Measurements from ENCODE around the gene ABHD6. TPM values are rescaled to one million over a fixed set of nuclear protein-coding genes. Genes with fewer than 3 reads are reported as not detected.
"Not testable (repeated sequence)": the region's sequence is repeated elsewhere in the genome, so short reads cannot be mapped to it uniquely, and the experiment has no call there.

The ABHD6 gene
- total RNA-seq, 2 donors from 2014 or later, result 4.1 to 7.3 TPM

DNA sequence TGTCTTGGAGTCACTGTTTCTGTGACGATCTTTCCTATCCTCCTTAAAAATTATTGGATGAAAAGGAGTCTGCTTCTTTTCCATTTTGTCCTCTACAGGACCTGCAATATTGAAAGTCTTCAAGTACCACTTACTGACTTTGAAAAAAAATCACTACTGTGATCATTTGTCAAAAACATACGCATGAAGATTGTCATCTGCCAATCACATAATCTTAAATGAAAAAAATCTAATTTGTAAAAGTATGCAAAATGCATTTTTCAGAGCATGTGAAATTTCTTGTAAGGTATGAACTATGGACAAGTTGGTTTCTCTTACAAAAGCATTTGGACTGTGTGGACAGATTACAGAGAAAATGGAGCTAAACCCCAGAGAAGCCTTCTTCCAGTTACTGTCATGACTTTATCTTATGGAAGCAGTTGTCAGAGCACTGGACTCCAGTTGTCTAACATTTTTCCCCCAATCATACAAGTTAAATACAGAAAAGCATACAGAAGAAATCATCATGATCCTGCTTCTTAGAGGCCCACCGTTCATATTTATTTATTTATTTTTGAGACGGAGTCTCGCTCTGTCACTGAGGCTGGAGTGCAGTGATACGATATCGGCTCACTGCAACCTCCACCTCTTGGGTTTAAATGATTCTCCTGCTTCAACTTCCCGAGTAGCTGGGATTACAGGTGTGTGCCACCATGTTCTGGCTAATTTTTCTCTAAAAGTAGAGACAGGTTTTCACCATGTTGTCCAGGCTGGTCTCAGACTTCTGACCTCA is 91.7 kb downstream of the ABHD6 start:
- Mint-ChIP-seq H3K36me3 (ENCODE audit: insufficient read depth in 2 of 2) (peaks cover 2 to 3% of the 10 kb centered on the region in 2 donors), H3K4me1 (ENCODE audit: low read depth) (peaks cover 34% of the 10 kb centered on the region), H3K9me3 (no peaks in the 10 kb centered on the region), H3K27me3 (ENCODE audit: low read depth) (no peaks in the 10 kb centered on the region), H3K4me3 (no peak overlapping the region), H3K27ac (no peak overlapping the region)
- ATAC-seq (replicated peaks in 1 of 2), result no peak
- no peak for DNase-seq

DNA sequence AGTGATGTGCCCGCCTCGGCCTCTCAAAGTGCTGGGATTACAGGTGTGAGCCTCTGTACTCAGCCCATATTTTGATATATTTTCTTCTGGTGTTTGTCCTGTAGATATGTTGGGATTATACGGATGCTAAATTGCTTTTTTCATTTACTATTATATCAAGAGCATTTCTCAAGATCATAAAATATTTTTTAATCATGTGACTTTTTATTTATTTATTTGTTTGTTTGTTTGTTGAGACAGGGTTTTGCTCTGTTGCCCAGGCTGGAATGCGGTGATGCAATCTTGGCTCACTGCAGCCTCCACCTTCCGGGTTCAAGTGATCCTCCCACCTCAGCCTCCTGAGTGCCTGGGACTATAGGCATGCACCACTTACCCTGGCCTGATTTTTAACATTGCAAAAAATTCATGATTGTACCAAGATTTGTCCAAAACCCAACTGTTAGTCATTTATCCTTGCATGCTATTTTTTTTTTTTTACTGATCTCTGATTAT is 92.4 kb downstream of the ABHD6 start:
- no peak overlapping the region for H3K27ac Mint-ChIP-seq
- no peaks in the 10 kb centered on the region for H3K27me3 Mint-ChIP-seq (ENCODE audit: low read depth)
- H3K4me1 Mint-ChIP-seq (ENCODE audit: low read depth), result peaks cover 34% of the 10 kb centered on the region
- H3K36me3 Mint-ChIP-seq (ENCODE audit: insufficient read depth in 2 of 2), result peaks cover 2 to 4% of the 10 kb centered on the region in 2 donors
- ATAC-seq (replicated peaks in 1 of 2) (no peak), DNase-seq (no peak)
- no peak overlapping the region for H3K4me3 Mint-ChIP-seq
- H3K9me3 Mint-ChIP-seq, result no peaks in the 10 kb centered on the region

DNA sequence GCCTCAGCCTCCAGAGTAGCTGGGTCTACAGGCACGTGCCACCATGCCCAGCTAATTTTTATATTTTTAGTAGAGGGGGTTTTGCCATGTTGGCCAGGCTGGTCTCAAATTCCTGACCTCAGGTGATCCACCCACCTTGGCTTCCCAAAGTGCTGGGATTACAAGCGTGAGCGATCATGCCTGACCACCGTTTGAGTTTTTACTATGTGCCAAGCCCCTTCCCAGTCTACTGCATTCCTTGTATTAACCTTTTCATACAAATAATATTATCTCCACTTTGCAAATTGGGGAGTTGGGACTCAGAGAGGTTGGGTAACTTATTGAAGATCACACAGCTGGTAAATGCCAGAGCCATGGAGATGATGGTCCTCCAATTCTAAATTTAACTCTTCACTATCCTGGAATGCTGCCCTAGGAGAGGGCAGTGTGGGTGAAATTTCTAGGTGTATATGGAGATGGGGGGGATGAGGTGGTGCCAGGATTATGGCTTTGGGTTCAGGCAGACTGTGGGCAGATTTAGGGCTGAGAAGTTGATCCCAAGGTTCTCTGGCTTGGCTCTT is 94.1 kb downstream of the ABHD6 start:
- Mint-ChIP-seq H3K27me3 (ENCODE audit: low read depth) (no peaks in the 10 kb centered on the region), H3K27ac (no peak overlapping the region), H3K36me3 (ENCODE audit: insufficient read depth in 2 of 2) (peaks cover 12% of the 10 kb centered on the region in 2 donors), H3K4me3 (peak overlapping the region; percentile 79), H3K4me1 (ENCODE audit: low read depth) (peaks cover 41% of the 10 kb centered on the region), H3K9me3 (no peaks in the 10 kb centered on the region)
- no peak for ATAC-seq (replicated peaks in 1 of 2)
- DNase-seq, result no peak

DNA sequence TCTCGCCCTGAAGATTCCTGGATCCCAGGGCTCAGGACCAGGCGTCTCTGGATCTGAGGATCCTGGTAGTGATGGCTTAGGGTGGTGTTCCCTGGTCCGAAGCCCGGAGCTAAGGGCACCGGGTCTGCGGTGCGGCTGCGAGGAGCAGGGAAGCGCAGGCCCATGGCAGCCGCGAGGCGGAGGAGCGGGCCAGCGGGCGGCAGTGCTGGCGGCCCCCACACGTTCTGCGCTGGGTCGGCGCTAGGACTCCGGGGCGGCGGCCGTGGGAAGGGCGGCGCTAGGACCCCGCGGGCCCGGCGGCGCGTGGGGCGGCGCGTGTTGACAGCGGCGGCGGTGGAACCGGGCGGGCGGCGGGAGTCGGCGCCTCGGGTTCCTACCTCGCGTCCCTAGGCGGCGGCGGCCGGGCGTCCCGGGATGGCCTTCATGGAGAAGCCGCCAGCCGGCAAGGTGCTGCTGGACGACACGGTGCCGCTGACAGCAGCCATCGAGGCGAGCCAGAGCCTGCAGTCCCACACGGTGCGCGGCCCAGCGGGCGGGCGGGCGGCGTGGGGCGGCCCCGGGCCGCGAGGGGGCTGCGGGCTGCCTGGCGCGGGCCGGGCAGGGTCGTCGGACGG is 95.1 kb downstream of the ABHD6 start, which contains the start of gene PXK:
Gene PXK, plus strand, starts transcription at position 318 of the 614 bp plus-strand sequence. Its CDS starts 97 bp downstream, at position 415.
- Mint-ChIP-seq H3K4me3 (peak within 1 kb of the TSS; percentile 92 to 99), H3K27ac (peak within 1 kb of the TSS; percentile 99), H3K27me3 (ENCODE audit: low read depth) (no peaks in the 10 kb centered on the region)

DNA sequence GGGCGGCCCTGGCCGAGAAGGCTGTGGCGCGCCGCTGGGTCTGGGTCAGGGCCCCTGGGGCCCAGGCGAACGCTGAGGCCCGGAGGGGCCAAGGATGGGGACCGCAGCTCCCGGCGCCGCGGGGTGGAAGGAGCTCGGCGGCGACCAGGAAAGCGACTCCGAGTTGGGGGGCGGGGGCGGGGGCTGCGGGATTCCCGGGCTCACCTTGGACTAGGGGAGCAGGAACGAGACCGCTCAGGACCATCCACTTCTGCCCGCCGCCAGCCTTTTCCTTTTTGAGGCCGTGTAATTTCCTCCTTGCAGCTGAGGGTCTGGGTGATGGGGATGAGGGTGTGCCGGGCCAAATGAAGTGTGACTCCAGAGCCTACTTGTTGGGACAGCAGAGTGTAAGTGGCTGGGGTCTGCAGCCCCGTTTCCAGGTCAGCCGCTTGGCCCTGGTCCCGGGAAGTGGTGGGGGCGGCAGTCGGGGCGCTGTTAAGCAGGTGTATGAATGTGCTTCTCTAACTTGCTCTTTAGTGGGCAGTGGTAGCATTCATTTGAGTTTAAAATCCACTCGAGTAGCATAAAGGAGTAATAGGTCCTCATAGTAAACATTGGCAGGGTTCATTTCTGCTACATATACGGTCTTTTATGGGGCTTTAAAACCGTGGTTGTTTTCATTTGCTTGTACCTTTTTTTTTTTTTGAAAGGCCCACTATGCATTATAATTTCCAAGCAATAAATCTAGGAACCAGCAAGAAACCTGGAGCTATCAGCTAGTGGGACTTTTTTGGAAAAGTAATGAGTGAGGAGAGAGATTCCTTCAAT is 95.8 kb downstream of the ABHD6 start:
- Mint-ChIP-seq H3K4me1 (ENCODE audit: low read depth) (peaks cover 49% of the 10 kb centered on the region), H3K36me3 (ENCODE audit: insufficient read depth in 2 of 2) (peaks cover 12 to 21% of the 10 kb centered on the region in 2 donors), H3K4me3 (peak overlapping the region; percentile 92 to 99), H3K9me3 (no peaks in the 10 kb centered on the region), H3K27me3 (ENCODE audit: low read depth) (no peaks in the 10 kb centered on the region), H3K27ac (peak overlapping the region; percentile 99)
- ATAC-seq (replicated peaks in 1 of 2), result peak; percentile 32 to 38
- DNase-seq, result peak; percentile 48 to 58

More for the DNA sequence above, 95.1 kb downstream of the ABHD6 start, which contains the start of gene PXK:
- Mint-ChIP-seq H3K9me3 (no peaks in the 10 kb centered on the region), H3K36me3 (ENCODE audit: insufficient read depth in 2 of 2) (peaks cover 12 to 18% of the 10 kb centered on the region in 2 donors), H3K4me1 (ENCODE audit: low read depth) (peaks cover 49% of the 10 kb centered on the region)
- peak; percentile 86 to 87 for ATAC-seq (replicated peaks in 1 of 2)
- DNase-seq, result peak; percentile 86 to 91

DNA sequence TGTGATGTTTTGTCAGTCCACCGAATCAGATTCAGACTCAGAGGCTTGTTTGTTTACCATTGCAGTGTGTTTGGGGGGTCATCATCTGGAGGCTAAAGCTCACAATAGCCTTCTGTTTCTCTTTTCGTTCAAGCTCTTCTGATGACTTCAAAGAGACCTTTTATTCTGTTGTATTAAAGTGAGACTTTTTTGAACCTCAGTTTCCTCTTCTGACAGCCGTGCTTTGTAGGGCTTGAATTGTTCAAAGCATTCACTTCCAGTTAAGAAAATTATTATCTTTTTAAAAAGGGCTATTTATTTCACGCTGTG is 96.4 kb downstream of the ABHD6 start:
- peak overlapping the region; percentile 99 for H3K27ac Mint-ChIP-seq
- H3K4me1 Mint-ChIP-seq (ENCODE audit: low read depth), result peaks cover 49% of the 10 kb centered on the region
- H3K36me3 Mint-ChIP-seq (ENCODE audit: insufficient read depth in 2 of 2), result peaks cover 12 to 23% of the 10 kb centered on the region in 2 donors
- no peak for ATAC-seq (replicated peaks in 1 of 2)
- DNase-seq, result no peak
- no peaks in the 10 kb centered on the region for H3K9me3 Mint-ChIP-seq
- peak overlapping the region; percentile 92 to 99 for H3K4me3 Mint-ChIP-seq
- no peaks in the 10 kb centered on the region for H3K27me3 Mint-ChIP-seq (ENCODE audit: low read depth)

DNA sequence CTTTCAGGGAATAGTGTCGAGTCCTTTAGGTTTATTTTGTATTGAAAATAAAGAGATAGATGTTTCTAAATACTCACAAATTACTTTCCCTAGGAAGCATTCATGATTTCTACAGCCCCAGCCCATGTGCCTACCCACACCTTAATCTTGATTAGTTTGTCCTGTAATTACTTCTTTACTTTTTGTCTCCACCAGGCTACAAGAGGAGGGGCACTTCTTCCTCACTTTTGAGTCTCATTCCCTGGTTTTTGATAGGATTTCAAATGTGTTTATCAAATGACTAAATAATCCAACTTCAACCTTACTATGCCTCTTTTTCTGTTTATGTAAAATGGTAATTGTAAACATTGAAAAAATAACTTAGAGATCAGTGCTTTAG is 96.9 kb downstream of the ABHD6 start:
- no peak for DNase-seq
- peak overlapping the region; percentile 99 for H3K27ac Mint-ChIP-seq
- no peak for ATAC-seq (replicated peaks in 1 of 2)

DNA sequence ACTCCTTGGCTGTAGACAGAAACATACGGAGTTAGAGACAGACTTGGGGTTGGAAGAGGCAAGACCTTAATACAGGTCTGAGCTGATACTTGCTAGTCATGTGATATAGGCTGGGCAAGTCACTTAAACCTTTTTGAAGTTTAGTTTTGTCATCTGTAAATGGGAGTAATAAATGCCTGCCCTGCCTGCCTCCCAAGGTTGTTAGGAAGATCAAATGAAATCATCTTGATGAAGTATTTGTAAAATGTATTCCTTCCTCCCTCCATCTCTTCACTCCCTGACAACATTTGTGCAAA is 98.0 kb downstream of the ABHD6 start:
- no peaks in the 10 kb centered on the region for H3K27me3 Mint-ChIP-seq (ENCODE audit: low read depth)
- H3K4me1 Mint-ChIP-seq (ENCODE audit: low read depth), result peaks cover 49% of the 10 kb centered on the region
- no peak for ATAC-seq (replicated peaks in 1 of 2)

More for the DNA sequence above, 96.9 kb downstream of the ABHD6 start:
- Mint-ChIP-seq H3K27me3 (ENCODE audit: low read depth) (no peaks in the 10 kb centered on the region), H3K9me3 (no peaks in the 10 kb centered on the region), H3K36me3 (ENCODE audit: insufficient read depth in 2 of 2) (peaks cover 12 to 26% of the 10 kb centered on the region in 2 donors), H3K4me1 (ENCODE audit: low read depth) (peaks cover 49% of the 10 kb centered on the region), H3K4me3 (peak overlapping the region; percentile 92 to 99)

DNA sequence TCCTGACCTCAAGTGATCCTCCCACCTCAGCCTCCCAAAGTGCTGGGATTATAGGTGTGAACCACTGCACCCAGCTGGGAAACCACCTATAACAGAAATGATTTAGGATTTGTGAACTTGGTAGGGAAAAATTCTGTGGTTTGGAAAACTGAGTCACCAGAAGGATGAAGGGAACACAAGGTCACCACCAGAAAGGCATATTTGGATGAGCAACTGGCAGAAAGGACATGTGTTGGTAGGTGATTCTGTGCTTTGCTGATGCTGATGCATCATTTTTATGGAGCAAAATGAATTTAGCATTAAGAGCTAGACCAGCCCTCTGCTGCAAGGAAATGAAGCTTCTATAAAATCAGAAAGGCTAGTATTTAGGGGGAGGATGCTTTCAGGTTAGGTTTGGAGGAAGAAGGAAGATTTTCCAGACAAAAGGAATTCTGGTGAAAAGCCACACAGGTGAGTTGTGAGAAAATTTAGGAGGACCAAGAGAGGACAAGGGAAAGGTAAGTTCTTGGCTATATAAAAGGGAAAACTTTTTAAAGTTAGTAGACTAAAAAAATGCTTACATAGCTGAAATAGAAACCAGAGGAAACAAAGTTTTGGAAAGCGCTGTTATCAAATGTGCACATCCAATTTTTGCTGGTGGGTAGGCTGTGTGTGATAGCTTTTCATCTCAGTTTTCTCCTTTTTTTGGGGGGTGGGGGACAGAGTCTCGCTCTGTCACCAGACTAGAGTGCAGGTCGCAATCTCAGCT is 98.7 kb downstream of the ABHD6 start:
- peak overlapping the region; percentile 73 for H3K27ac Mint-ChIP-seq
- no peak for ATAC-seq (replicated peaks in 1 of 2)
- H3K27me3 Mint-ChIP-seq (ENCODE audit: low read depth), result no peaks in the 10 kb centered on the region
- peaks cover 14 to 31% of the 10 kb centered on the region in 2 donors for H3K36me3 Mint-ChIP-seq (ENCODE audit: insufficient read depth in 2 of 2)
- H3K9me3 Mint-ChIP-seq, result no peaks in the 10 kb centered on the region
- H3K4me3 Mint-ChIP-seq, result peak overlapping the region; percentile 54 to 78
- peaks cover 49% of the 10 kb centered on the region for H3K4me1 Mint-ChIP-seq (ENCODE audit: low read depth)
- no peak for DNase-seq

More for the DNA sequence above, 98.0 kb downstream of the ABHD6 start:
- no peak for DNase-seq
- Mint-ChIP-seq H3K4me3 (peak overlapping the region; percentile 92 to 99), H3K27ac (peak overlapping the region; percentile 99), H3K36me3 (ENCODE audit: insufficient read depth in 2 of 2) (peaks cover 12 to 28% of the 10 kb centered on the region in 2 donors), H3K9me3 (no peaks in the 10 kb centered on the region)

DNA sequence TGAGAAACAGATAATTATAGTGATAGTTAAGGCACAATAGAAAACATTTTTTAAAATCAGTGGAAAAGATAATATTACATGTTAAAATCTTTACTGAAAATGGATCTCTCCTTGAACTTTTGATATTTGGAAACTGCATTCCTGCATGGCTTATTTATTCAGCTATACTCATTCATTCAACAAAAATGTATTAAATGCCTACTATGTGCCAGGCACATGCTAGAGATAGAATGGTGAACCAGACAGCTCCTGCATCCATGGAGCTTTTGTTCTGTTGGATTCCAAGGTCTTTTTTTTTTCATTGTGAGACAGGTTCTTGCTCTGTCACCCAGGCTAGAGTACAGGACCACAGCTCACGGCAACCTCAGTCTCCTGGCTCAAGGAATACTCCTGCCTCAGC is 99.6 kb downstream of the ABHD6 start:
- no peak for DNase-seq
- Mint-ChIP-seq H3K4me3 (no peak overlapping the region), H3K36me3 (ENCODE audit: insufficient read depth in 2 of 2) (peaks cover 14 to 31% of the 10 kb centered on the region in 2 donors), H3K9me3 (no peaks in the 10 kb centered on the region), H3K27me3 (ENCODE audit: low read depth) (no peaks in the 10 kb centered on the region), H3K4me1 (ENCODE audit: low read depth) (peaks cover 43% of the 10 kb centered on the region), H3K27ac (no peak overlapping the region)
- no peak for ATAC-seq (replicated peaks in 1 of 2)

DNA sequence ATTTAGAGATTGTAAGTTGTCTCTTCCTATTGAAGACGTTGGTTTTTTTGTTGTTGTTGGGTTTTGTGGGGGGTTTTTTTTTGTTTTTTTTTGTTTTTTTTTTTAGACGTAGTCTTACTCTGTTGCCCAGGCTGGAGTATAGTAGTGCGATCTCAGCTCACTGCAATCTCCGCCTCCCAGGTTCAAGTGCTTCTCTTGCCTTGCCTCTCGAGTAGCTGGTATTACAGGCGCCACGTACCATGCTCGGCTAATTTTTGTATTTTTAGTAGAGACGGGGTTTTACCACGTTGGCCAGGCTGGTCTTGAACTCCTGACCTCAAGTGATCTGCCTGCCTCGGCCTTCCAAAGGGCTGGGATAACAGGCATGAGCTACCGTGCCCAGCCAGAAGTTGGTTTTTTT is 101.6 kb downstream of the ABHD6 start:
- peaks cover 11 to 28% of the 10 kb centered on the region in 2 donors for H3K36me3 Mint-ChIP-seq (ENCODE audit: insufficient read depth in 2 of 2)
- peaks cover 33% of the 10 kb centered on the region for H3K4me1 Mint-ChIP-seq (ENCODE audit: low read depth)
- ATAC-seq (replicated peaks in 1 of 2), result not testable (repeated sequence)

DNA sequence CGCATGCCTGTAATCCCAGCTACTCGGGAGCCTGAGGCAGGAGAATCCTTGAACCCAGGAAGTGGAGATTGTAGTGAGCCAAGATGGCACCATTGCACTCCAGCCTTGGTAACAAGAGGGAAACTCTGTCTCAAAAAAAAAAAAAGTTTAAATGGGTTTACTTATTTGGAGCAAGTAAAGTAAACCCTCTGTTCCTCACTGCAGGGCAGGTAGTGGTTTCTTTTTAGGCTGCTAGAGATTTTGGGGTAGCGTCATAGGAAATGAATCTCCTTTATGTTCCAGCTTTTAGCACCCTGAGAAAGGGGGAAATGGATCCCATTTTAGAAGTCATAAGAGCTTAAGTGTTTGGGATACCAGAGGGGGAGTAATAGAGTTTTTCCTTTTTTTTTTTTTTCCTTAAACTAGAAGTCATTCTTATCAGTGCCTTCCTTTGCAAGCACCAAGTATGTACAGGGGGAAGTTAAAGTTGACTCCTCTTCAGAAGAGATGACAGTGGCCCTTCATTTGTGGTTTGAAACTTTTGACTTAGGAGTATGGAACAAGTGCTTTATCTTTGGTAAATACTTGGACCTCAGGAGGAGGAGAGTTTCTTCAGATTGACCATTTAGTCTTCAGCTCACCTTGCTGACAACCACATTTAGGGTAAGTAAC is 103.1 kb downstream of the ABHD6 start:
- ATAC-seq (replicated peaks in 1 of 2) (no peak), DNase-seq (no peak)
- Mint-ChIP-seq H3K27me3 (ENCODE audit: low read depth) (no peaks in the 10 kb centered on the region), H3K4me1 (ENCODE audit: low read depth) (peaks cover 29% of the 10 kb centered on the region), H3K36me3 (ENCODE audit: insufficient read depth in 2 of 2) (peaks cover 6 to 25% of the 10 kb centered on the region in 2 donors), H3K27ac (no peak overlapping the region), H3K9me3 (no peaks in the 10 kb centered on the region), H3K4me3 (no peak overlapping the region)

More for the DNA sequence above, 101.6 kb downstream of the ABHD6 start:
- not testable (repeated sequence) for H3K9me3 Mint-ChIP-seq; H3K27me3 Mint-ChIP-seq (ENCODE audit: low read depth); H3K4me3 Mint-ChIP-seq; H3K27ac Mint-ChIP-seq; DNase-seq

All from activated T-cell treated with anti-CD3 and anti-CD28 coated beads, Interleukin-2, amount 50 U/mL, for 72 hours (primary cell).